ENCODE data around the gene KDM5B. TPM values are rescaled to one million over a fixed set of nuclear protein-coding genes. Genes with fewer than 3 reads are reported as not detected.

The KDM5B gene
- total RNA-seq, 1 donor from 2014 or later, result 93.4 TPM

DNA sequence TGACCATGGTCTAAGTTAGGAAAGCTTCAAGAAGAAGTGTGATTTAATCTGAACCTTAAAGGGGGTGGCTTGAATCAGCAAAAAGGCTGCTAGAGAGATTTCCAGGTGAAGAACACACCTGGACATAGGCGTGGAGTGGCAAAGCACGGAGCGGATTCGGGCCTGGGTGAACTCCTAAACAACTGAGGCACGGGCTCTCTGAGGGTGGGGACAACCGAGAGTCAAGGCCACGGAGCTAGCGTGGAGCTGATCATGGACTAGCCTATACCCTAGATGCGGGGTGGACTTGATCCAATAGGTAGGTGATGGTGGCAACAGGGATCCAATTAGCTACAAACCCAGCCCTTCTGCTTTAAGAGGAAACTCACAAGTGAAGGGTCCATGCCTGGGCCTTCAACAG is 125.7 kb downstream of the KDM5B start:
- H3K4me3 ChIP-seq (ENCODE audit: low read length in 3 of 3), result no peak overlapping the region
- H3K27ac ChIP-seq (ENCODE audit: low read depth, low read length), result no peak overlapping the region
- H3K36me3 ChIP-seq (ENCODE audit: control insufficient read depth in 3 of 3, insufficient read depth in 3 of 3, low read length in 3 of 3), result no peaks in the 10 kb centered on the region
- H3K9me3 ChIP-seq (ENCODE audit: control insufficient read depth in 3 of 3, low read length in 3 of 3), result no peaks in the 10 kb centered on the region
- H3K27me3 ChIP-seq (ENCODE audit: control insufficient read depth in 3 of 3, insufficient read depth in 3 of 3, low read length in 3 of 3), result peaks cover 38 to 48% (median 47%) of the 10 kb centered on the region in 3 donors
- no peak overlapping the region for H3K9ac ChIP-seq (ENCODE audit: low read depth in 1 of 3, low read length in 3 of 3)
- no peaks in the 10 kb centered on the region for H3K4me1 ChIP-seq (ENCODE audit: control insufficient read depth in 3 of 3, insufficient read depth in 3 of 3, low read length in 3 of 3)

DNA sequence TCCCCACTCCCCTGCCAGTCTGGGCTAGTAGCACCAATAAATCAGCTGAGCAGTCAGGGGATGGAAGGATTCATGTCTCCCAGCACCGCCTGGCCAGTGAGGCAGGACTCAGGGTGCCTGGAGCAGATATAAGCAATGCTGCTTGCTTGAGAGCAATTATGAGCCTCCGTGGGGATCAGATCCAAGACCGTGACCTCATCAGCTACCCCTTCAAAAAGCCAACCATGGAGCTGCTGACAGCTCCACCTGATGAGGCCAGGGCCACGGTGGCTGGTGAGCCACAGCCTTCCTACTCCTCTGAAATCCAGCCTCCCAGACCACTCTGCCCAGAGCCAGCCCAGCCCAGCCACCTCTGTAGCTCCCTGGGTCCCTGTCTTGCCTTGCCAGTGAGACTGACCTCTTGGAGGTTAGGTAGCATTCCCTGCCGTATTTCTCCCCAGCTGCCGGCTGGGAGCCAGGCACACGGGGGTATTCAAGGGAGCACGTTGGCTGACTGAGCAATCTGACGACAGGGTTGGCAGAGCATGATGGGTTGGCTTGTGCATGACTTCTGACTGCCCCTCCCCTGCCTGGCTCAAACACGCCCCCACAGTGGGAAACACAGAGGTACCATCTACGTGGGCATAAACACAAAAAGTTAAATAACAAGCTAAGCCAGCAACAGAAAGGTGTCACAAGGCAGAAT is 126.3 kb downstream of the KDM5B start:
- Histone ChIP-seq H3K27ac (ENCODE audit: low read depth, low read length) (no peak overlapping the region), H3K9me3 (ENCODE audit: control insufficient read depth in 3 of 3, low read length in 3 of 3) (no peaks in the 10 kb centered on the region), H3K27me3 (ENCODE audit: control insufficient read depth in 3 of 3, insufficient read depth in 3 of 3, low read length in 3 of 3) (peaks cover 38 to 45% (median 42%) of the 10 kb centered on the region in 3 donors), H3K4me3 (ENCODE audit: low read length in 3 of 3) (no peak overlapping the region), H3K9ac (ENCODE audit: low read depth in 1 of 3, low read length in 3 of 3) (no peak overlapping the region), H3K36me3 (ENCODE audit: control insufficient read depth in 3 of 3, insufficient read depth in 3 of 3, low read length in 3 of 3) (no peaks in the 10 kb centered on the region), H3K4me1 (ENCODE audit: control insufficient read depth in 3 of 3, insufficient read depth in 3 of 3, low read length in 3 of 3) (no peaks in the 10 kb centered on the region)

DNA sequence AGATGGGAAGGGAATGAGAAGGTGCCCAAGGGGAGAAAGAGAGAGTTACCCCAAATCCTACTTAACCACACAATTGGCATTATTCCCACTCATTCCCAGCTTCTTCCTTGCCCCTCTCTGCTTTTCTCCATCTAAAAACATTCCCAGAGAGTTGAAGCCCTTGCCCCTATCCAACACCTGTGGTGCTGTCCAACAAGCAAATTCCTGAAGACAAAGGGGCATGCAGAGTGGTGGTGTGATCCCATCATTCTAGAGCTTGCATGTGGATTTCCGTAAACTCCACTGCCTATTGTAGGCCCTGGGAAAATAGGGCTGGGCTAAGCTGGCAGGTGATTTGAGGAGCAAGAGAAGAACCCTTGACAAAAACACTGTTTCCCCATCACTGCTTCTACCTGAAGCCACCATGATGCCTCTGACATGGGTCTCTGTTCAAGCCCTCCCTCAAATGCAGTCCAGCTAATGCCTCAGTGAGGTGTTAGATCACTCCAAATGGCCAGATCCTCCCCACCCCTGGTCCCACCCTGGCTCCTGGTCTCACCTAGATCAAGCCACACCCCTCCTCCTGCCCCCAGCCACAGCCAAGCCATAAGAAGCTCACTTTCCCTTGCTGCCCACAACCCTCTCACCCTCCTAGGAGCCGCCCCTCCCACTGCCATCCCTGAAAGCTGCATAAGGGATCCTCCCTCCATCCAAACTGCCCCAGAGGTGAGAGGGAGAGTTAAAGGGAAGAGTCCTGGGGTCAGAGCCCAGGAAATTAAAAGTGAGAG is 127.5 kb downstream of the KDM5B start:
- Histone ChIP-seq H3K4me1 (ENCODE audit: control insufficient read depth in 3 of 3, insufficient read depth in 3 of 3, low read length in 3 of 3) (no peaks in the 10 kb centered on the region), H3K9ac (ENCODE audit: low read depth in 1 of 3, low read length in 3 of 3) (no peak overlapping the region), H3K36me3 (ENCODE audit: control insufficient read depth in 3 of 3, insufficient read depth in 3 of 3, low read length in 3 of 3) (no peaks in the 10 kb centered on the region), H3K9me3 (ENCODE audit: control insufficient read depth in 3 of 3, low read length in 3 of 3) (no peaks in the 10 kb centered on the region), H3K27me3 (ENCODE audit: control insufficient read depth in 3 of 3, insufficient read depth in 3 of 3, low read length in 3 of 3) (peaks cover 32 to 37% (median 33%) of the 10 kb centered on the region in 3 donors), H3K27ac (ENCODE audit: low read depth, low read length) (no peak overlapping the region), H3K4me3 (ENCODE audit: low read length in 3 of 3) (no peak overlapping the region)

DNA sequence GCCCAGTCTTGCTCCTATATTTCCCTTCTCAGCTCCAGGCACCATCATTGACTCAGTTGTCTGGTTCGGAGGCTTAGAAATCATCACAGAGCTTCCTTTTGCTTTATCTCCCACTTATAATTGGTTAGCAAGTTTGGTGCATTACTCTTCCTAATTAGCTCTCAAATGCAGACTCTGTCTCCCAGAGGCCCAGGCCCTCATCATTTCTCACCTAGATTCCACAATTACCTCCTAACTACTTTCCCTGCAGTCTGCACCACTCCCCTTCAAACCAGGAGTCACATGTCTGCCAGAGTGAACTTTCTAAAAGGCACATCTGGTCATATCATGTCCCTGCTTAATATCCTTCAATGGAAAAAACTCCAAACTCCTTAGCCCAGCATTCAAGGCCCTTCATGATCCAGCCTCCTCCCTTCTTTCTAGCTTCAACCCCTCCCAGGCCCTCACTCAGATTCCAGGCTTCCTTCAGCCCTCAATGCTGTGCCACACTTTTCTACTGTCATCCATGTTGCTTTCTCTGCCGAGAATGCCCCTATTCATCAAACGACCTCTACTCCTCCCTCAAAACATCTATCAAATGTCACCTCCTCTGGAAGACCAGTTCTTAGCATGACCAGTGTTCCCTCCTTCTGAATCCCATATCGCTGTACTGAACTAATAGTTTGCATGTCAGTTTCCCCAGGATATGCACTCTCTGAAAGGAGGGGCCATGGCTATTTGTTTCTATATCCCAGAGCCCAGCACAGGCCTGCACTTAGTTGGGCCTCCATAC is 128.6 kb downstream of the KDM5B start:
- Histone ChIP-seq H3K27me3 (ENCODE audit: control insufficient read depth in 3 of 3, insufficient read depth in 3 of 3, low read length in 3 of 3) (peaks cover 25 to 32% (median 29%) of the 10 kb centered on the region in 3 donors), H3K4me3 (ENCODE audit: low read length in 3 of 3) (no peak overlapping the region), H3K9me3 (ENCODE audit: control insufficient read depth in 3 of 3, low read length in 3 of 3) (no peaks in the 10 kb centered on the region), H3K27ac (ENCODE audit: low read depth, low read length) (no peak overlapping the region), H3K4me1 (ENCODE audit: control insufficient read depth in 3 of 3, insufficient read depth in 3 of 3, low read length in 3 of 3) (no peaks in the 10 kb centered on the region), H3K9ac (ENCODE audit: low read depth in 1 of 3, low read length in 3 of 3) (no peak overlapping the region), H3K36me3 (ENCODE audit: control insufficient read depth in 3 of 3, insufficient read depth in 3 of 3, low read length in 3 of 3) (no peaks in the 10 kb centered on the region)

DNA sequence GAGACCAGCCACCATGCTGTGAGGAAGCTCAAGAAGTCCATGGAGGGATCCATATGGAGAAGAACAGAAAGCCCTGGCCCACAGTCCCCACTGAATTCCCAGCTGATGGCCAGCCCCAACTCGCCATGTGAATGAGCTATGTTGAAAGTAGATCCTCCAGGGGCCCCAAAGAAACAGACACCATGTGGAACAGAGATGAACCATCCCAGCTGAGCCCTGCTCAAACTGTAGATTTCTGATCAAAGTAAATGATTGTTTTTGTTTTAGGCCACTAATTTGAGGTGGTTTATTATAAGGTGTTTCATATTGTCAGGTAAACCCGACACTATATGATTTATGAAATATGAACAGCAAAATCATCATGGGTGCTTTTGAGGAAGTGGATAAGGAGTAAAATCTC is 130.8 kb downstream of the KDM5B start:
- H3K9ac ChIP-seq (ENCODE audit: low read depth in 1 of 3, low read length in 3 of 3), result no peak overlapping the region
- peaks cover 23 to 27% (median 24%) of the 10 kb centered on the region in 3 donors for H3K27me3 ChIP-seq (ENCODE audit: control insufficient read depth in 3 of 3, insufficient read depth in 3 of 3, low read length in 3 of 3)
- no peaks in the 10 kb centered on the region for H3K36me3 ChIP-seq (ENCODE audit: control insufficient read depth in 3 of 3, insufficient read depth in 3 of 3, low read length in 3 of 3)
- no peak overlapping the region for H3K4me3 ChIP-seq (ENCODE audit: low read length in 3 of 3)
- no peaks in the 10 kb centered on the region for H3K9me3 ChIP-seq (ENCODE audit: control insufficient read depth in 3 of 3, low read length in 3 of 3)
- H3K27ac ChIP-seq (ENCODE audit: low read depth, low read length), result no peak overlapping the region
- no peaks in the 10 kb centered on the region for H3K4me1 ChIP-seq (ENCODE audit: control insufficient read depth in 3 of 3, insufficient read depth in 3 of 3, low read length in 3 of 3)

Small RNA genes lying within 50 kb of the gene (small RNA-seq; reads per million reads assigned to genes)
- gene AC098934.3, result not detected

Other genes with a start within 250 kb of the KDM5B start
- under 0.01 TPM for gene SYT2, start 98.0 kb downstream of the KDM5B start, total RNA-seq
- gene PCAT6, start 2.5 kb upstream of the KDM5B start, total RNA-seq, result not detected
- gene RABIF, start 80.7 kb upstream of the KDM5B start, total RNA-seq, result 6.8 TPM
- 15.1 TPM for gene KLHL12, start 118.8 kb upstream of the KDM5B start, total RNA-seq
- 96.6 TPM for gene ADIPOR1, start 149.9 kb upstream of the KDM5B start, total RNA-seq
- 68.4 TPM for gene CYB5R1, start 158.8 kb upstream of the KDM5B start, total RNA-seq
- 42.3 TPM for gene TMEM183A, start 199.0 kb upstream of the KDM5B start, total RNA-seq
- 15.7 TPM for gene PPFIA4, start 218.1 kb upstream of the KDM5B start, total RNA-seq

Data from skeletal muscle tissue (tissue), 5 donors.